DOHH2 (cell line): Measurements from ENCODE around the gene WDFY4.

Experiments used
- EZH2phosphoT487 ChIP-seq: fragments of 200-600 bp; sonication (generic); IDR thresholded peaks from 2 replicates; pipeline ENCODE4 v1.6.1; 2017; ENCODE audit warnings: borderline replicate concordance, mild to moderate bottlenecking, antibody characterized with exemption, low read length, moderate library complexity, mixed read lengths
- TF ChIP-seq, protein P1 (sequence below): fragments of 200-600 bp; sonication (generic); IDR thresholded peaks from one replicate; pipeline ENCODE4 v1.5.1; 2014; ENCODE audit warnings: antibody characterized with exemption, mild to moderate bottlenecking, low read depth, low read length; ENCODE audit not compliant: poor library complexity, severe bottlenecking

- TF ChIP-seq, protein P1, sequence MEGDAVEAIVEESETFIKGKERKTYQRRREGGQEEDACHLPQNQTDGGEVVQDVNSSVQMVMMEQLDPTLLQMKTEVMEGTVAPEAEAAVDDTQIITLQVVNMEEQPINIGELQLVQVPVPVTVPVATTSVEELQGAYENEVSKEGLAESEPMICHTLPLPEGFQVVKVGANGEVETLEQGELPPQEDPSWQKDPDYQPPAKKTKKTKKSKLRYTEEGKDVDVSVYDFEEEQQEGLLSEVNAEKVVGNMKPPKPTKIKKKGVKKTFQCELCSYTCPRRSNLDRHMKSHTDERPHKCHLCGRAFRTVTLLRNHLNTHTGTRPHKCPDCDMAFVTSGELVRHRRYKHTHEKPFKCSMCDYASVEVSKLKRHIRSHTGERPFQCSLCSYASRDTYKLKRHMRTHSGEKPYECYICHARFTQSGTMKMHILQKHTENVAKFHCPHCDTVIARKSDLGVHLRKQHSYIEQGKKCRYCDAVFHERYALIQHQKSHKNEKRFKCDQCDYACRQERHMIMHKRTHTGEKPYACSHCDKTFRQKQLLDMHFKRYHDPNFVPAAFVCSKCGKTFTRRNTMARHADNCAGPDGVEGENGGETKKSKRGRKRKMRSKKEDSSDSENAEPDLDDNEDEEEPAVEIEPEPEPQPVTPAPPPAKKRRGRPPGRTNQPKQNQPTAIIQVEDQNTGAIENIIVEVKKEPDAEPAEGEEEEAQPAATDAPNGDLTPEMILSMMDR: peak; percentile 24
- TF ChIP-seq EZH2phosphoT487: no peak
These were observed 299.1 kb downstream of the WDFY4 start for GRCh38 chr10:48983648-48984351.
